ENCODE results near the gene ODC1. TPM values are rescaled to one million over a fixed set of nuclear protein-coding genes. Genes with fewer than 3 reads are reported as not detected.

ODC1 gene
- total RNA-seq, 4 donors from 2014 or later, result 36.2 to 75.2 (median 43.2) TPM

GRCh38 chr2:10434886-10435819, 13.0 kb downstream of the ODC1 start:
- DNase-seq, result peak; percentile 81
- peaks cover 0 to 1% (median 0%) of the 10 kb centered on the region in 4 donors for H3K36me3 ChIP-seq
- TF ChIP-seq POLR2A (IDR thresholded peaks at IDR 0.05), result no peak
- no peak for TF ChIP-seq EP300 (IDR thresholded peaks at IDR 0.05; ENCODE audit: low read depth)
- TF ChIP-seq, protein P1, sequence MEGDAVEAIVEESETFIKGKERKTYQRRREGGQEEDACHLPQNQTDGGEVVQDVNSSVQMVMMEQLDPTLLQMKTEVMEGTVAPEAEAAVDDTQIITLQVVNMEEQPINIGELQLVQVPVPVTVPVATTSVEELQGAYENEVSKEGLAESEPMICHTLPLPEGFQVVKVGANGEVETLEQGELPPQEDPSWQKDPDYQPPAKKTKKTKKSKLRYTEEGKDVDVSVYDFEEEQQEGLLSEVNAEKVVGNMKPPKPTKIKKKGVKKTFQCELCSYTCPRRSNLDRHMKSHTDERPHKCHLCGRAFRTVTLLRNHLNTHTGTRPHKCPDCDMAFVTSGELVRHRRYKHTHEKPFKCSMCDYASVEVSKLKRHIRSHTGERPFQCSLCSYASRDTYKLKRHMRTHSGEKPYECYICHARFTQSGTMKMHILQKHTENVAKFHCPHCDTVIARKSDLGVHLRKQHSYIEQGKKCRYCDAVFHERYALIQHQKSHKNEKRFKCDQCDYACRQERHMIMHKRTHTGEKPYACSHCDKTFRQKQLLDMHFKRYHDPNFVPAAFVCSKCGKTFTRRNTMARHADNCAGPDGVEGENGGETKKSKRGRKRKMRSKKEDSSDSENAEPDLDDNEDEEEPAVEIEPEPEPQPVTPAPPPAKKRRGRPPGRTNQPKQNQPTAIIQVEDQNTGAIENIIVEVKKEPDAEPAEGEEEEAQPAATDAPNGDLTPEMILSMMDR (IDR thresholded peaks at IDR 0.05), result peak; percentile 96 to 98 (median 97)
- no peak for TF ChIP-seq POLR2AphosphoS5 (IDR thresholded peaks at IDR 0.05)
- no peaks in the 10 kb centered on the region for H3K27me3 ChIP-seq
- WGBS, 2 donors (ENCODE audit: low coverage in 1 of 2), result 43% methylated on average over 18 of the region's 28 CpGs; no CpG with 5 or more reads in 1 of the 2 donors
- intact Hi-C loops (cut with DNase I; ENCODE audit: low total_unique reads), result loop anchor here (5.0 kb wide), 1 partner anchor 313 kb away; the partner anchor contains the start of gene RRM2
- in situ Hi-C loops (cut with MboI; ENCODE audit: low pct_ligation_motif_present in 1 of 4, low pct_unique_long_range_greater_than_20kb in 1 of 4, low sequenced_read_pairs in 3 of 4), result loop anchor here in 2 of 4 donors (5.0 to 25.0 kb wide), 3 partner anchors 303 to 598 kb away; partner anchors contain the start of genes RRM2 (in 1 of the 2) and TAF1B (in 1 of the 2)
- H3K9me3 ChIP-seq, result no peaks in the 10 kb centered on the region
- H3K27ac ChIP-seq, result no peak overlapping the region
- peaks cover 0 to 23% (median 16%) of the 10 kb centered on the region in 4 donors for H3K4me1 ChIP-seq
- no peak overlapping the region for H3K4me3 ChIP-seq

DNA sequence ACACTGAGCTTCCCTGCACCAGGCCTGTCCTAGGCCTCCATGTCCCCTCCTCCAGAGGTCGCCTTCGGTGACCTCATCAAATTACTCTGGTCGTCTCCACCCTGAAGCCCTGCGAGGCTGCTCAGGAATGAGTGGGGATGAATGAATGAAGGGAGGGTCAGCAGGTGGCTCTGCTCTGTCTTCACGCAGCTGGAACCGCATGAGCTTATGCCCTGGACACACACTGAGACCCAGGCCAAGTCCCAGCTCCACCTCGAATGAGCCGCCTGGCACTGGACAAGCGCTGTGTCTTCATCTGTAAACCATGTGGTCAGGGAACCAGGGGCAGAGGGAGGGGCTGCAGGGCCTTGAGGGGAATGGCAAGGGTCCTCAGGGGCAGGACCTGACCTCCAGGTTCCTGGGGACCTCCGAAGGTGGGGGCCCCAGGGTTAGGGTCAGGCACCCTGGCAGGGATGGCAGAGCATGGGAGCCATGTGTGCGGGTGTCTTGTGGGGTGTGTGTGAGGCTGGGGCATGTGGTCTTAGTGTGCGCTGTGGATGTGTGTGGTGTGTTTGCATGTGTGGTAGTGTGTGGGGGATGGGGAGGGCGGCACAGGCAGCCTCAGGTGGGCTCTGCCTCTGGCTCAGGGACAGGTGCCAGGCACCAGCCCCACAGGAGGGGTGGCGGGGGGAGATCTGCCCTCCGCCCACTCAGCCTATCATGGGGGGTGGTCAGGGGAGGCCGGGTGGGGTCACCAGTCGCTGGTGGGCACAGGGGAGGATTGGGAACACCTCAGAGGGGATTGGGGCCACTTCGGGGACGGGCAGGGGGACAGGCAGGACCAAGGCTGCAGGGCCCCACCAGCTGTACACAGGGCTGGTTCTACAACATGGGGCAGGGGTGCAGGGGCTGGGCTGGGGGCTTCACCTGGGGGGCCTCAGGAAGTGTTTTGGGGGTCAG, 13.9 kb downstream of the ODC1 start:
- H3K27ac ChIP-seq, result no peak overlapping the region
- intact Hi-C loops (cut with DNase I; ENCODE audit: low total_unique reads) (no loop called here), in situ Hi-C loops (cut with MboI; ENCODE audit: low pct_ligation_motif_present in 1 of 4, low pct_unique_long_range_greater_than_20kb in 1 of 4, low sequenced_read_pairs in 3 of 4) (loop anchor here in 2 of 4 donors (5.0 to 25.0 kb wide), 3 partner anchors 302 to 597 kb away; partner anchors contain the start of genes RRM2 (in 1 of the 2) and TAF1B (in 1 of the 2))
- peaks cover 0 to 23% (median 16%) of the 10 kb centered on the region in 4 donors for H3K4me1 ChIP-seq
- no peak overlapping the region for H3K4me3 ChIP-seq
- DNase-seq, result no peak
- H3K9me3 ChIP-seq, result no peaks in the 10 kb centered on the region
- no peaks in the 10 kb centered on the region for H3K36me3 ChIP-seq
- no peaks in the 10 kb centered on the region for H3K27me3 ChIP-seq
- WGBS, 2 donors (ENCODE audit: low coverage in 1 of 2), result 80% methylated on average over 15 of the region's 19 CpGs; no CpG with 5 or more reads in 1 of the 2 donors
- TF ChIP-seq EP300 (IDR thresholded peaks at IDR 0.05; ENCODE audit: low read depth) (no peak), POLR2AphosphoS5 (IDR thresholded peaks at IDR 0.05) (no peak), POLR2A (IDR thresholded peaks at IDR 0.05) (no peak)
- TF ChIP-seq, protein P1 (IDR thresholded peaks at IDR 0.05), result no peak

DNA sequence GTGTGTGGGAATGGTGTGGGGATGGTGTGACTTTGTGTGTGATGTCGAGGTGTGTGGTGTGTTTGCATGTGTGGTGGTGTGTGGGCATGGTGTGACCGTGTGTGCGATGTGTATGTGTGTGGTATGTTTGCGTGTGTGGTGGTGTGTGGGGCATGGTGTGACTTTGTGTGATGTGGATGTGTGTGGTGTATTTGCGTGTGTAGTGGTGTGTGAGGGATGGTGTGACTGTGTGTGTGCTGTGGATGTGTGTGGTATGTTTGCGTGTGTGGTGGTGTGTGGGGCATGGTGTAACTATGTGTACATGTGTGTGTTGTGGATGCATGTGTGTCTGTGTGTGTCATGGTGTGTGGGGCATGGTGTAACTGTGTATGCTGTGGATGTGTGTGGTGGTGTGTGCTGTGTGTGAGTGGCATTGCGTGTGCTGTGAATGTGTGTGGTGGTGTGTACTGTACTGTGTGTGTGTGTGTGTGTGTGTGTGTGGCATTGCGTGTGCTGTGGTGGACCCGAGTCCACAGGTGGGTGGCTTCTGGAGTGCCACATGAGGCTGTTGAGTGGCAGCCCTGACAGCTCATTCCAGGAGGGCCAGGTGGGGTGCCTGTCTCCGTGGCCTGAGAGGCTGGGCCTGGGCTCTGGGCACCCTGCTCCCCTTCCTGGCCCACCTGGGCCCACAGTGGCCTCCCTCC, 14.7 kb downstream of the ODC1 start:
- no peak for TF ChIP-seq EP300 (IDR thresholded peaks at IDR 0.05; ENCODE audit: low read depth)
- TF ChIP-seq POLR2AphosphoS5 (IDR thresholded peaks at IDR 0.05), result no peak
- TF ChIP-seq, protein P1 (IDR thresholded peaks at IDR 0.05), result no peak
- H3K9me3 ChIP-seq, result no peaks in the 10 kb centered on the region
- DNase-seq, result no peak
- peaks cover 0 to 28% (median 20%) of the 10 kb centered on the region in 4 donors for H3K4me1 ChIP-seq
- in situ Hi-C loops (cut with MboI; ENCODE audit: low pct_ligation_motif_present in 1 of 4, low pct_unique_long_range_greater_than_20kb in 1 of 4, low sequenced_read_pairs in 3 of 4) (loop anchor here in 2 of 4 donors (5.0 to 25.0 kb wide), 3 partner anchors 301 to 596 kb away; partner anchors contain the start of genes RRM2 (in 1 of the 2) and TAF1B (in 1 of the 2)), intact Hi-C loops (cut with DNase I; ENCODE audit: low total_unique reads) (no loop called here)
- peak overlapping the region in 1 of 4 donors; percentile 68 for H3K27ac ChIP-seq
- WGBS, 2 donors (ENCODE audit: low coverage in 1 of 2), result 84 to 93% methylated on average over 6 to 10 of the region's 10 CpGs
- H3K36me3 ChIP-seq, result no peaks in the 10 kb centered on the region
- no peak overlapping the region for H3K4me3 ChIP-seq
- no peaks in the 10 kb centered on the region for H3K27me3 ChIP-seq
